ENCODE data around the gene MFAP3. TPM values are rescaled to one million over a fixed set of nuclear protein-coding genes. Genes with fewer than 3 reads are reported as not detected.
A peak's percentile ranks its signal among the peaks of the same experiment; 100 is the strongest.

The MFAP3 gene
- polyA plus RNA-seq, 1 donor (not counting 4 experiments of a cell fraction or from before 2014, with no cell fraction given), result 43.4 TPM

GRCh38 chr5:154095904-154096303 lies 57.1 kb downstream of the MFAP3 start:
- Histone ChIP-seq H4K20me1 (ENCODE audit: control insufficient read depth, extremely low read depth, insufficient read depth, low read length) (no peaks in the 10 kb centered on the region), H3K9ac (ENCODE audit: control insufficient read depth, extremely low read depth, insufficient read depth, low read length) (no peak overlapping the region), H3K4me3 (ENCODE audit: control insufficient read depth in 2 of 3, extremely low read depth in 1 of 3, insufficient read depth in 2 of 3, low read depth in 1 of 3, low read length in 3 of 3) (no peak overlapping the region), H3K4me1 (ENCODE audit: control insufficient read depth, extremely low read depth, insufficient read depth, low read length) (no peaks in the 10 kb centered on the region), H3K9me3 (ENCODE audit: control insufficient read depth, low read depth, low read length) (no peaks in the 10 kb centered on the region), H3K27ac (ENCODE audit: control insufficient read depth, insufficient read depth, low read length) (no peak overlapping the region), H3K79me2 (ENCODE audit: control insufficient read depth, insufficient read depth, low read length) (no peaks in the 10 kb centered on the region), H3K4me2 (ENCODE audit: control insufficient read depth, extremely low read depth, insufficient read depth, low read depth, low read length) (no peak overlapping the region), H3K9me1 (ENCODE audit: control insufficient read depth, extremely low read depth, insufficient read depth, low read length) (no peaks in the 10 kb centered on the region), H3K27me3 (ENCODE audit: control insufficient read depth, extremely low read depth, insufficient read depth, low read length) (no peaks in the 10 kb centered on the region), H3K36me3 (ENCODE audit: control insufficient read depth in 2 of 2, extremely low read depth in 1 of 2, insufficient read depth in 2 of 2, low read length in 2 of 2) (no peaks in the 10 kb centered on the region), H2AFZ (ENCODE audit: control insufficient read depth, low read length) (no peak overlapping the region)
- TF ChIP-seq CTCF (optimal IDR thresholded peaks at IDR 0.05 in 1 of 3, IDR thresholded peaks at IDR 0.05 in 1 of 3, conservative IDR thresholded peaks at IDR 0.05 in 1 of 3; ENCODE audit: extremely low read depth in 1 of 3, insufficient read depth in 2 of 3, low read length in 3 of 3) (no peak), EZH2 (IDR thresholded peaks at IDR 0.05; ENCODE audit: low read length) (no peak)
- DNase-seq (ENCODE audit: low read depth, low spot score) (no peak), FAIRE-seq (no peak)
- dilution Hi-C loops (cut with MboI; ENCODE audit: extremely low pct_ligation_motif_present, low sequenced_read_pairs), result no loop called here

- no peaks in the 10 kb centered on the region for H3K9me1 ChIP-seq (ENCODE audit: control insufficient read depth, extremely low read depth, insufficient read depth, low read length)
- H3K36me3 ChIP-seq (ENCODE audit: control insufficient read depth in 2 of 2, extremely low read depth in 1 of 2, insufficient read depth in 2 of 2, low read length in 2 of 2), result no peaks in the 10 kb centered on the region
- no peak overlapping the region for H3K9ac ChIP-seq (ENCODE audit: control insufficient read depth, extremely low read depth, insufficient read depth, low read length)
- TF ChIP-seq CTCF (optimal IDR thresholded peaks at IDR 0.05 in 1 of 3, IDR thresholded peaks at IDR 0.05 in 1 of 3, conservative IDR thresholded peaks at IDR 0.05 in 1 of 3; ENCODE audit: extremely low read depth in 1 of 3, insufficient read depth in 2 of 3, low read length in 3 of 3) (no peak), EZH2 (IDR thresholded peaks at IDR 0.05; ENCODE audit: low read length) (no peak)
- no peak overlapping the region for H2AFZ ChIP-seq (ENCODE audit: control insufficient read depth, low read length)
- FAIRE-seq (peak; percentile 80), DNase-seq (ENCODE audit: low read depth, low spot score) (no peak)
- no peak overlapping the region for H3K4me3 ChIP-seq (ENCODE audit: control insufficient read depth in 2 of 3, extremely low read depth in 1 of 3, insufficient read depth in 2 of 3, low read depth in 1 of 3, low read length in 3 of 3)
- no peaks in the 10 kb centered on the region for H3K79me2 ChIP-seq (ENCODE audit: control insufficient read depth, insufficient read depth, low read length)
- no peak overlapping the region for H3K4me2 ChIP-seq (ENCODE audit: control insufficient read depth, extremely low read depth, insufficient read depth, low read depth, low read length)
- no peaks in the 10 kb centered on the region for H3K27me3 ChIP-seq (ENCODE audit: control insufficient read depth, extremely low read depth, insufficient read depth, low read length)
- dilution Hi-C loops (cut with MboI; ENCODE audit: extremely low pct_ligation_motif_present, low sequenced_read_pairs), result no loop called here
- no peaks in the 10 kb centered on the region for H4K20me1 ChIP-seq (ENCODE audit: control insufficient read depth, extremely low read depth, insufficient read depth, low read length)
- H3K4me1 ChIP-seq (ENCODE audit: control insufficient read depth, extremely low read depth, insufficient read depth, low read length), result no peaks in the 10 kb centered on the region
- no peak overlapping the region for H3K27ac ChIP-seq (ENCODE audit: control insufficient read depth, insufficient read depth, low read length)
- no peaks in the 10 kb centered on the region for H3K9me3 ChIP-seq (ENCODE audit: control insufficient read depth, low read depth, low read length)
Measured at GRCh38 chr5:154097031-154097430, 58.3 kb downstream of the MFAP3 start.
